HEK293T (cell line): ENCODE data around the gene COL23A1.

ENCODE experiments used
- ARNT ChIP-seq: fragments of 450-650 bp; IDR thresholded peaks from 2 replicates; pipeline ENCODE4 v1.6.1; 2017; ENCODE audit warnings: mild to moderate bottlenecking
- FOXA1 ChIP-seq: fragments of 450-650 bp; IDR thresholded peaks from 2 replicates; pipeline ENCODE4 v1.6.1; 2016; ENCODE audit warnings: mild to moderate bottlenecking
- FOXK2 ChIP-seq: fragments of 450-650 bp; IDR thresholded peaks from 2 replicates; pipeline ENCODE4 v1.6.1; 2016; ENCODE audit warnings: mild to moderate bottlenecking

GRCh38 chr5:178223828-178224335 is 366.3 kb downstream of the COL23A1 start:
- TF ChIP-seq FOXK2 (no peak), FOXA1 (no peak), ARNT (no peak)
